Measurements from ENCODE around the gene PHKG2. TPM values are rescaled to one million over a fixed set of nuclear protein-coding genes. Genes with fewer than 3 reads are reported as not detected.

PHKG2 gene
- polyA plus RNA-seq, 1 donor (not counting 4 experiments of a cell fraction or from before 2014, with no cell fraction given) = 31.8 TPM

DNA sequence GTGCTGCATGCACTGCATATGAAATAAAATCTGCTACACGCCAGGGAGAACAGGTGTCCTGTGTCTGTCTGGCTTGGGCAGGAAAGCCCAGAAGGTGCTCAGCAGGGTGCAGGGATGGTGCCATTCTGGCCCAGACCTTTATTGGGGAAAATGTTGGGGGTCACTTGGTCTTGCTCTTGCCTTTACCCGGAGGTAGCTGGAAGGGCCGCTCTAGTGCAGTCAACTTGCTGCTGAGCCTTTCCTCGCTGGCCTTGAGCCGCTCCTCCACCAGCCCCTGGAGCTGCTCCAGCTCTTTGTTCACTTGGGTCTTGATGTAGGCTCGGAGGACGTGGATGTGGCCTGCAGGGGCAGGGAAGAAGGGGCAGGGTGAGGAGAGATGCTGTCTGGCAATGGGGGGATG, 9.1 kb downstream of the PHKG2 start:
- peaks cover 9% of the 10 kb centered on the region for H3K4me1 ChIP-seq (ENCODE audit: control insufficient read depth, extremely low read depth, insufficient read depth, low read length)
- H3K36me3 ChIP-seq (ENCODE audit: control insufficient read depth in 2 of 2, extremely low read depth in 1 of 2, insufficient read depth in 2 of 2, low read length in 2 of 2) = peaks cover 18 to 22% of the 10 kb centered on the region in 2 experiments
- no peak for FAIRE-seq
- no peak for DNase-seq (ENCODE audit: low read depth, low spot score)
- no peaks in the 10 kb centered on the region for H4K20me1 ChIP-seq (ENCODE audit: control insufficient read depth, extremely low read depth, insufficient read depth, low read length)
- TF ChIP-seq, protein P1, sequence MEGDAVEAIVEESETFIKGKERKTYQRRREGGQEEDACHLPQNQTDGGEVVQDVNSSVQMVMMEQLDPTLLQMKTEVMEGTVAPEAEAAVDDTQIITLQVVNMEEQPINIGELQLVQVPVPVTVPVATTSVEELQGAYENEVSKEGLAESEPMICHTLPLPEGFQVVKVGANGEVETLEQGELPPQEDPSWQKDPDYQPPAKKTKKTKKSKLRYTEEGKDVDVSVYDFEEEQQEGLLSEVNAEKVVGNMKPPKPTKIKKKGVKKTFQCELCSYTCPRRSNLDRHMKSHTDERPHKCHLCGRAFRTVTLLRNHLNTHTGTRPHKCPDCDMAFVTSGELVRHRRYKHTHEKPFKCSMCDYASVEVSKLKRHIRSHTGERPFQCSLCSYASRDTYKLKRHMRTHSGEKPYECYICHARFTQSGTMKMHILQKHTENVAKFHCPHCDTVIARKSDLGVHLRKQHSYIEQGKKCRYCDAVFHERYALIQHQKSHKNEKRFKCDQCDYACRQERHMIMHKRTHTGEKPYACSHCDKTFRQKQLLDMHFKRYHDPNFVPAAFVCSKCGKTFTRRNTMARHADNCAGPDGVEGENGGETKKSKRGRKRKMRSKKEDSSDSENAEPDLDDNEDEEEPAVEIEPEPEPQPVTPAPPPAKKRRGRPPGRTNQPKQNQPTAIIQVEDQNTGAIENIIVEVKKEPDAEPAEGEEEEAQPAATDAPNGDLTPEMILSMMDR (optimal IDR thresholded peaks at IDR 0.05 in 1 of 3, IDR thresholded peaks at IDR 0.05 in 1 of 3, conservative IDR thresholded peaks at IDR 0.05 in 1 of 3; ENCODE audit: extremely low read depth in 1 of 3, insufficient read depth in 2 of 3, low read length in 3 of 3) = no peak
- TF ChIP-seq EZH2 (IDR thresholded peaks at IDR 0.05; ENCODE audit: low read length) = no peak
- H3K9ac ChIP-seq (ENCODE audit: control insufficient read depth, extremely low read depth, insufficient read depth, low read length) = no peak overlapping the region
- peaks cover 2% of the 10 kb centered on the region for H3K79me2 ChIP-seq (ENCODE audit: control insufficient read depth, insufficient read depth, low read length)
- H3K4me3 ChIP-seq (ENCODE audit: control insufficient read depth in 2 of 3, extremely low read depth in 1 of 3, insufficient read depth in 2 of 3, low read depth in 1 of 3, low read length in 3 of 3) = no peak overlapping the region
- H2AFZ ChIP-seq (ENCODE audit: control insufficient read depth, low read length) = no peak overlapping the region
- H3K27ac ChIP-seq (ENCODE audit: control insufficient read depth, insufficient read depth, low read length) = no peak overlapping the region
- H3K27me3 ChIP-seq (ENCODE audit: control insufficient read depth, extremely low read depth, insufficient read depth, low read length) = no peaks in the 10 kb centered on the region
- no peak overlapping the region for H3K4me2 ChIP-seq (ENCODE audit: control insufficient read depth, extremely low read depth, insufficient read depth, low read depth, low read length)
- dilution Hi-C loops (cut with MboI; ENCODE audit: extremely low pct_ligation_motif_present, low sequenced_read_pairs) = no loop called here
- no peaks in the 10 kb centered on the region for H3K9me1 ChIP-seq (ENCODE audit: control insufficient read depth, extremely low read depth, insufficient read depth, low read length)
- H3K9me3 ChIP-seq (ENCODE audit: control insufficient read depth, low read depth, low read length) = no peaks in the 10 kb centered on the region

GRCh38 chr16:30758988-30759491, 10.8 kb downstream of the PHKG2 start:
- no peak overlapping the region for H3K9ac ChIP-seq (ENCODE audit: control insufficient read depth, extremely low read depth, insufficient read depth, low read length)
- H3K4me1 ChIP-seq (ENCODE audit: control insufficient read depth, extremely low read depth, insufficient read depth, low read length) = peaks cover 17% of the 10 kb centered on the region
- dilution Hi-C loops (cut with MboI; ENCODE audit: extremely low pct_ligation_motif_present, low sequenced_read_pairs) = no loop called here
- H3K4me2 ChIP-seq (ENCODE audit: control insufficient read depth, extremely low read depth, insufficient read depth, low read depth, low read length) = no peak overlapping the region
- H3K9me1 ChIP-seq (ENCODE audit: control insufficient read depth, extremely low read depth, insufficient read depth, low read length) = no peaks in the 10 kb centered on the region
- H4K20me1 ChIP-seq (ENCODE audit: control insufficient read depth, extremely low read depth, insufficient read depth, low read length) = no peaks in the 10 kb centered on the region
- no peaks in the 10 kb centered on the region for H3K27me3 ChIP-seq (ENCODE audit: control insufficient read depth, extremely low read depth, insufficient read depth, low read length)
- H3K79me2 ChIP-seq (ENCODE audit: control insufficient read depth, insufficient read depth, low read length) = peaks cover 18% of the 10 kb centered on the region
- peaks cover 16 to 18% of the 10 kb centered on the region in 2 experiments for H3K36me3 ChIP-seq (ENCODE audit: control insufficient read depth in 2 of 2, extremely low read depth in 1 of 2, insufficient read depth in 2 of 2, low read length in 2 of 2)
- no peaks in the 10 kb centered on the region for H3K9me3 ChIP-seq (ENCODE audit: control insufficient read depth, low read depth, low read length)
- DNase-seq (ENCODE audit: low read depth, low spot score) = no peak
- no peak for FAIRE-seq
- TF ChIP-seq EZH2 (IDR thresholded peaks at IDR 0.05; ENCODE audit: low read length) = no peak
- TF ChIP-seq, protein P1 (optimal IDR thresholded peaks at IDR 0.05 in 1 of 3, IDR thresholded peaks at IDR 0.05 in 1 of 3, conservative IDR thresholded peaks at IDR 0.05 in 1 of 3; ENCODE audit: extremely low read depth in 1 of 3, insufficient read depth in 2 of 3, low read length in 3 of 3) = no peak
- H2AFZ ChIP-seq (ENCODE audit: control insufficient read depth, low read length) = no peak overlapping the region
- H3K4me3 ChIP-seq (ENCODE audit: control insufficient read depth in 2 of 3, extremely low read depth in 1 of 3, insufficient read depth in 2 of 3, low read depth in 1 of 3, low read length in 3 of 3) = no peak overlapping the region
- no peak overlapping the region for H3K27ac ChIP-seq (ENCODE audit: control insufficient read depth, insufficient read depth, low read length)

Measured in keratinocyte (primary cell).